GM12878 (cell line): Measurements from ENCODE around the gene TMEM231. TPM values are rescaled to one million over a fixed set of nuclear protein-coding genes. Genes with fewer than 3 reads are reported as not detected.

Source experiments
- ATAC-seq: fragments of 200-7000 bp; cut with Tn5 transposase; 3 replicates; pipeline ENCODE4 v1.9.1; 2020; ENCODE audit warnings: mild to moderate bottlenecking, moderate library complexity
- BruUV-seq: library from RNA; stranded (reverse); fragments of 400-500 nt; replicated peaks from 2 replicates; lab custom pipeline; 2021; lab: Mats Ljungman, UMichigan
- CTCF ChIA-PET: fragments of 300-600 bp; sonication (Branson Sonifier 250); formaldehyde crosslinking; extraction: SDS; loops from one replicate; lab custom pipeline; 2021; ENCODE audit warnings: inconsistent platforms; lab: Yijun Ruan, JAX
- POLR2A ChIA-PET: fragments of 350-600 bp; formaldehyde crosslinking; extraction: SDS; loops from one replicate; lab custom pipeline; 2021; ENCODE audit warnings: inconsistent platforms; lab: Charles Lee
- RAD21 ChIA-PET: fragments of 300-600 bp; sonication (Branson Sonifier 250); formaldehyde crosslinking; loops from one replicate; lab custom pipeline; 2023; ENCODE audit warnings: antibody characterized with exemption; ENCODE audit not compliant: unreplicated experiment; lab: Charles Lee
- SMC1A ChIA-PET: fragments of 300-600 bp; sonication (Branson Sonifier 250); formaldehyde crosslinking; loops from one replicate; lab custom pipeline; 2023; ENCODE audit not compliant: unreplicated experiment, uncharacterized antibody; lab: Charles Lee
- DNase-seq: peaks from one replicate; pipeline ENCODE4 v3.0.0-alpha.2; 2011; ENCODE audit warnings: low read depth, low spot score
- FAIRE-seq: peaks from 3 replicates; lab custom pipeline; 2011; peaks lifted over from hg19 to GRCh38; lab: Jason Lieb, UNC
- H2AFZ ChIP-seq: 2 replicates; pipeline ENCODE4 v1.6.0; 2011; ENCODE audit warnings: low read depth, low read length, control low read depth; ENCODE audit not compliant: control insufficient read depth
- H3K27ac ChIP-seq: 2 replicates; pipeline ENCODE4 v1.5.1; 2011; ENCODE audit warnings: control low read depth; ENCODE audit not compliant: control insufficient read depth, insufficient read depth
- H3K27me3 ChIP-seq, 2 experiments: replicated peaks in 1 of 2; 2 replicates each; pipeline versions ENCODE4 v1.6.0 to v1.6.1; 2011; ENCODE audit warnings: low read length in 1 of 2; ENCODE audit not compliant: control insufficient read depth in 2 of 2, insufficient read depth in 2 of 2
- H3K36me3 ChIP-seq, 2 experiments: 2 replicates each; pipeline ENCODE4 v1.5.1; 2011; ENCODE audit warnings: low read length in 1 of 2; ENCODE audit not compliant: control insufficient read depth in 2 of 2, insufficient read depth in 2 of 2
- H3K4me1 ChIP-seq: 2 replicates; pipeline ENCODE4 v1.6.1; 2011; ENCODE audit warnings: mild to moderate bottlenecking, low read length, moderate library complexity, mixed read lengths; ENCODE audit not compliant: control insufficient read depth, insufficient read depth
- H3K4me2 ChIP-seq: 2 replicates; pipeline ENCODE4 v1.6.0; 2011; ENCODE audit warnings: control low read depth; ENCODE audit not compliant: control insufficient read depth, insufficient read depth
- H3K4me3 ChIP-seq: fragments of 200-600 bp; sonication (generic); 2 replicates; pipeline ENCODE4 v1.5.1; 2016
- H3K79me2 ChIP-seq: 2 replicates; pipeline ENCODE4 v1.6.0; 2011; ENCODE audit warnings: low read length; ENCODE audit not compliant: control insufficient read depth, insufficient read depth
- H3K9ac ChIP-seq: 2 replicates; pipeline ENCODE4 v1.8.0; 2011; ENCODE audit warnings: low read length, control low read depth, mixed read lengths; ENCODE audit not compliant: control insufficient read depth, insufficient read depth
- H3K9me3 ChIP-seq: replicated peaks from 3 replicates; pipeline ENCODE4 v1.5.1; 2011; ENCODE audit warnings: mild to moderate bottlenecking, low read length; ENCODE audit not compliant: control insufficient read depth, insufficient read depth
- H4K20me1 ChIP-seq: 2 replicates; pipeline ENCODE4 v1.6.0; 2011; ENCODE audit not compliant: control insufficient read depth, insufficient read depth
- EZH2 ChIP-seq: IDR thresholded peaks from 2 replicates; pipeline ENCODE4 v1.6.1; 2012; ENCODE audit warnings: low read depth, mild to moderate bottlenecking, control low read depth, inconsistent platforms, low read length, borderline replicate concordance; ENCODE audit not compliant: control insufficient read depth
- RCOR1 ChIP-seq: conservative IDR thresholded peaks from 2 replicates; pipeline ENCODE4 v1.6.1; 2012; ENCODE audit warnings: low read depth, low read length, improper control_type of control experiment
- TCF3 ChIP-seq: IDR thresholded peaks from 2 replicates; pipeline ENCODE4 v1.6.1; 2012; ENCODE audit warnings: low read depth, mild to moderate bottlenecking, low read length, borderline replicate concordance; ENCODE audit not compliant: insufficient read depth
- ZBED1 ChIP-seq: IDR thresholded peaks from 2 replicates; pipeline ENCODE4 v1.6.1; 2016; ENCODE audit warnings: borderline replicate concordance
- ZNF622 ChIP-seq: fragments of 450-650 bp; IDR thresholded peaks from 2 replicates; pipeline ENCODE4 v1.6.1; 2017; ENCODE audit warnings: mild to moderate bottlenecking, inconsistent platforms
- WGBS: methylation state at CpG from one replicate; pipeline ENCODE4 v1.1.6; 2016; ENCODE audit warnings: low lambda C conversion rate; ENCODE audit not compliant: insufficient replicate concordance, insufficient coverage; ENCODE audit errors: missing lambda C conversion rate; 5-methylcytosine and 5-hydroxymethylcytosine counted together
- in situ Hi-C: fragments of 300-500 bp; cut with MboI; formaldehyde crosslinking; loops from 9 replicates; pipeline ENCODE4 v1.14.3; 2018; ENCODE audit warnings: mixed read lengths
- intact Hi-C: fragments of 100-400 bp; cut with micrococcal nuclease; formaldehyde crosslinking; loops from one replicate; pipeline ENCODE4 v1.14.2; 2022; ENCODE audit not compliant: unreplicated experiment
- polyA plus RNA-seq, 11 experiments: library from polyadenylated mRNA; depleted of rRNA in 4 of 11; unstranded in 6 of 11; stranded (reverse) in 5 of 11; fragments of >200 nt; fragmentation: Nextera tagmentation in 4 of 11; fragmentation: Illumina TruSeq in 1 of 11; extraction: Ambion mirVana in 4 of 11; extraction: Trizol in 1 of 11; gene quantifications; 1 replicate in 1 of 11; 2 replicates in 10 of 11; pipeline versions ENCODE4 v1.2.1 to v1.2.3, GENCODE V29; 2011 to 2016; ENCODE audit warnings: inconsistent platforms in 2 of 11, missing spikeins in 2 of 11, low read depth in 1 of 11
- total RNA-seq, 4 experiments: library from RNA; depleted of rRNA in 3 of 4; stranded (reverse); fragments of >200 nt in 3 of 4; fragmentation: Illumina TruSeq in 1 of 4; extraction: Trizol in 1 of 4; gene quantifications; 2 replicates each; pipeline versions ENCODE4 v1.2.1 to v1.2.3, GENCODE V29; 2013 to 2021
- TF ChIP-seq, protein P1 (sequence below): fragments of 450-650 bp; IDR thresholded peaks from 2 replicates; pipeline ENCODE4 v1.6.1; 2014; ENCODE audit warnings: mild to moderate bottlenecking

TMEM231 gene
- total and polyA plus RNA-seq, 10 of the 15 experiments (the other 5 are each of a cell fraction or from before 2014, with no cell fraction given): 1.2 to 9.1 (median 5.9) TPM

DNA sequence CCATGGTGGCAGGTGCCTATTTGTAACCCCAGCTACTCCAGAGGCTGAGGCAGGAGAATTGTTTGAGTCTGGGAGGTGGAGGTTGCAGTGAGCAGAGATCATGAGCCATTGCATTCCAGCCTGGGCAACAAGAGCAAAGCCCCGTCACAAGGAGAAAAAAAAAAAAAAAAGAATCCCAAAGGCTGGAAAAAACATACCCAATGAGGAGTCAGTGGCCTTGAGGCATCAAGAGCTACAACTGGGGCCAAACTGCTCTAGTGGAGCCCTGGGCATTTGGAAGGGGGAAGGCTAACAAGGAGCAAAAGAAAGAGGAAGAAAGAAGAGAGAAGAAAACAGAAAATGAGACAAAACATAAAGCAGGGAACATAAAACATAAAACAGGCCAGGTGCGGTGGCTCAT, 67.7 kb downstream of the TMEM231 start:
- ChIA-PET POLR2A (no interaction called here), RAD21 (interaction anchor here (1.9 to 3.4 kb wide), 2 partner anchors 16 to 29 kb away, joined by 15 to 19 read pairs; no protein-coding TSS in a partner anchor), CTCF (interaction anchor here (0.6 to 1.7 kb wide), 6 partner anchors 13 to 133 kb away, joined by 3 to 6 read pairs (median 3); no protein-coding TSS in a partner anchor), SMC1A (interaction anchor here (1.5 to 3.0 kb wide), 2 partner anchors 23 to 61 kb away, joined by 3 to 11 read pairs; no protein-coding TSS in a partner anchor)
- no peaks in the 10 kb centered on the region for H4K20me1 ChIP-seq
- peak overlapping the region; percentile 55; the same call in 1 of the 2 replicates for H3K27ac ChIP-seq
- no peaks in the 10 kb centered on the region for H3K79me2 ChIP-seq
- peaks cover 50% of the 10 kb centered on the region for H3K4me1 ChIP-seq
- no peak for DNase-seq
- no peak overlapping the region for H3K4me2 ChIP-seq
- H3K4me3 ChIP-seq: no peak overlapping the region
- FAIRE-seq: no peak
- H3K27me3 ChIP-seq: no peaks in the 10 kb centered on the region
- in situ Hi-C loops: no loop called here
- H2AFZ ChIP-seq: peak overlapping the region; percentile 37
- H3K36me3 ChIP-seq: no peaks in the 10 kb centered on the region
- H3K9ac ChIP-seq: no peak overlapping the region
- H3K9me3 ChIP-seq: no peaks in the 10 kb centered on the region
- intact Hi-C loops: no loop called here
- TF ChIP-seq TCF3: no peak
- TF ChIP-seq ZNF622: no peak
- TF ChIP-seq EZH2: no peak
- no peak for TF ChIP-seq ZBED1
- TF ChIP-seq, protein P1, sequence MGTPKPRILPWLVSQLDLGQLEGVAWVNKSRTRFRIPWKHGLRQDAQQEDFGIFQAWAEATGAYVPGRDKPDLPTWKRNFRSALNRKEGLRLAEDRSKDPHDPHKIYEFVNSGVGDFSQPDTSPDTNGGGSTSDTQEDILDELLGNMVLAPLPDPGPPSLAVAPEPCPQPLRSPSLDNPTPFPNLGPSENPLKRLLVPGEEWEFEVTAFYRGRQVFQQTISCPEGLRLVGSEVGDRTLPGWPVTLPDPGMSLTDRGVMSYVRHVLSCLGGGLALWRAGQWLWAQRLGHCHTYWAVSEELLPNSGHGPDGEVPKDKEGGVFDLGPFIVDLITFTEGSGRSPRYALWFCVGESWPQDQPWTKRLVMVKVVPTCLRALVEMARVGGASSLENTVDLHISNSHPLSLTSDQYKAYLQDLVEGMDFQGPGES: no peak
- no peak for TF ChIP-seq RCOR1
- ATAC-seq: no peak
- no TSS peak for BruUV-seq
- WGBS: 96% methylated on average over 2 of the region's 2 CpGs

Other genes with a start within 250 kb of the TMEM231 start
Only the 7 nearest of the 11 such genes appear.
- 22.9 and 26.4 TPM in 2 replicates for gene TMEM170A, start 91.6 kb downstream of the TMEM231 start, total RNA-seq (2014; rRNA removed)
- gene TMEM170A, start 91.6 kb downstream of the TMEM231 start, total RNA-seq (2014; rRNA removed; fragmentation: Illumina TruSeq; extraction: Trizol): 17.7 and 18.9 TPM in 2 replicates
- gene TMEM170A, start 91.6 kb downstream of the TMEM231 start, total RNA-seq (2021): 20.7 and 23.0 TPM in 2 replicates
- 28.2 and 41.5 TPM in 2 replicates for gene TMEM170A, start 91.6 kb downstream of the TMEM231 start, polyA plus RNA-seq (2011; rRNA removed)
- 13.5 and 16.5 TPM in 2 replicates for gene TMEM170A, start 91.6 kb downstream of the TMEM231 start, polyA plus RNA-seq (2014; fragmentation: Illumina TruSeq; extraction: Trizol)
- 1 to 10 TPM; 7.3 to 7.8 TPM for gene TMEM170A, start 91.6 kb downstream of the TMEM231 start, polyA plus RNA-seq (2014; fragmentation: Nextera tagmentation; extraction: Ambion mirVana)
- gene TMEM170A, start 91.6 kb downstream of the TMEM231 start, polyA plus RNA-seq (2014; rRNA removed): 11.5 and 14.6 TPM in 2 replicates
- gene TMEM170A, start 91.6 kb downstream of the TMEM231 start, polyA plus RNA-seq (2016; fragmentation: Nextera tagmentation; extraction: Ambion mirVana): 10 to 100 TPM; 23.5 to 27.5 TPM
- gene CHST6, start 60.8 kb downstream of the TMEM231 start, total RNA-seq (2014; rRNA removed): 1.1 and 2.5 TPM in 2 replicates
- gene CHST6, start 60.8 kb downstream of the TMEM231 start, total RNA-seq (2014; rRNA removed; fragmentation: Illumina TruSeq; extraction: Trizol): 0.64 and 0.67 TPM in 2 replicates
- 1.9 and 2.5 TPM in 2 replicates for gene CHST6, start 60.8 kb downstream of the TMEM231 start, total RNA-seq (2021)
- 0.20 and 0.29 TPM in 2 replicates for gene CHST6, start 60.8 kb downstream of the TMEM231 start, polyA plus RNA-seq (2011; rRNA removed)
- gene CHST6, start 60.8 kb downstream of the TMEM231 start, polyA plus RNA-seq (2014; fragmentation: Illumina TruSeq; extraction: Trizol): 0.48 and 0.57 TPM in 2 replicates
- gene CHST6, start 60.8 kb downstream of the TMEM231 start, polyA plus RNA-seq (2014; fragmentation: Nextera tagmentation; extraction: Ambion mirVana): under 1 TPM; 0.14 to 0.18 TPM
- 1.3 and 1.6 TPM in 2 replicates for gene CHST6, start 60.8 kb downstream of the TMEM231 start, polyA plus RNA-seq (2014; rRNA removed)
- gene CHST6, start 60.8 kb downstream of the TMEM231 start, polyA plus RNA-seq (2016; fragmentation: Nextera tagmentation; extraction: Ambion mirVana): under 1 TPM; 0.28 to 0.46 TPM
- gene CHST5, start 20.1 kb downstream of the TMEM231 start, total RNA-seq (2014; rRNA removed): 0.23 TPM in 1 of 2 replicates, not detected in the other
- gene CHST5, start 20.1 kb downstream of the TMEM231 start, total RNA-seq (2014; rRNA removed; fragmentation: Illumina TruSeq; extraction: Trizol): 0.04 TPM in 1 of 2 replicates, not detected in the other
- gene CHST5, start 20.1 kb downstream of the TMEM231 start, total RNA-seq (2021): 0.19 TPM in 1 of 2 replicates, not detected in the other
- gene CHST5, start 20.1 kb downstream of the TMEM231 start, polyA plus RNA-seq (2011; rRNA removed): not detected in 2 replicates
- gene CHST5, start 20.1 kb downstream of the TMEM231 start, polyA plus RNA-seq (2014; fragmentation: Illumina TruSeq; extraction: Trizol): not detected in 2 replicates
- not detected for gene CHST5, start 20.1 kb downstream of the TMEM231 start, polyA plus RNA-seq (2014; fragmentation: Nextera tagmentation; extraction: Ambion mirVana)
- 0.05 and 0.08 TPM in 2 replicates for gene CHST5, start 20.1 kb downstream of the TMEM231 start, polyA plus RNA-seq (2014; rRNA removed)
- under 1 TPM in 1 of 2 experiments, not detected in 1; 0.43 TPM for gene CHST5, start 20.1 kb downstream of the TMEM231 start, polyA plus RNA-seq (2016; fragmentation: Nextera tagmentation; extraction: Ambion mirVana)
- gene GABARAPL2, start 10.1 kb upstream of the TMEM231 start, total RNA-seq (2014; rRNA removed): 61.9 and 69.8 TPM in 2 replicates
- 69.9 and 70.7 TPM in 2 replicates for gene GABARAPL2, start 10.1 kb upstream of the TMEM231 start, total RNA-seq (2014; rRNA removed; fragmentation: Illumina TruSeq; extraction: Trizol)
- 102 and 106 TPM in 2 replicates for gene GABARAPL2, start 10.1 kb upstream of the TMEM231 start, total RNA-seq (2021)
- 119 and 151 TPM in 2 replicates for gene GABARAPL2, start 10.1 kb upstream of the TMEM231 start, polyA plus RNA-seq (2011; rRNA removed)
- gene GABARAPL2, start 10.1 kb upstream of the TMEM231 start, polyA plus RNA-seq (2014; fragmentation: Illumina TruSeq; extraction: Trizol): 108 and 137 TPM in 2 replicates
- 100 to 1,000 TPM; 358 to 359 TPM for gene GABARAPL2, start 10.1 kb upstream of the TMEM231 start, polyA plus RNA-seq (2014; fragmentation: Nextera tagmentation; extraction: Ambion mirVana)
- gene GABARAPL2, start 10.1 kb upstream of the TMEM231 start, polyA plus RNA-seq (2014; rRNA removed): 122 and 137 TPM in 2 replicates
- 100 to 1,000 TPM; 260 to 266 TPM for gene GABARAPL2, start 10.1 kb upstream of the TMEM231 start, polyA plus RNA-seq (2016; fragmentation: Nextera tagmentation; extraction: Ambion mirVana)
- gene ADAT1, start 67.0 kb upstream of the TMEM231 start, total RNA-seq (2014; rRNA removed): 61.7 and 72.9 TPM in 2 replicates
- gene ADAT1, start 67.0 kb upstream of the TMEM231 start, total RNA-seq (2014; rRNA removed; fragmentation: Illumina TruSeq; extraction: Trizol): 66.3 and 70.3 TPM in 2 replicates
- 70.0 and 72.3 TPM in 2 replicates for gene ADAT1, start 67.0 kb upstream of the TMEM231 start, total RNA-seq (2021)
- gene ADAT1, start 67.0 kb upstream of the TMEM231 start, polyA plus RNA-seq (2011; rRNA removed): 28.2 and 34.8 TPM in 2 replicates
- gene ADAT1, start 67.0 kb upstream of the TMEM231 start, polyA plus RNA-seq (2014; fragmentation: Illumina TruSeq; extraction: Trizol): 77.4 and 86.7 TPM in 2 replicates
- gene ADAT1, start 67.0 kb upstream of the TMEM231 start, polyA plus RNA-seq (2014; fragmentation: Nextera tagmentation; extraction: Ambion mirVana): 10 to 100 TPM; 26.2 to 29.5 TPM
- gene ADAT1, start 67.0 kb upstream of the TMEM231 start, polyA plus RNA-seq (2014; rRNA removed): 39.5 and 49.9 TPM in 2 replicates
- 10 to 100 TPM; 43.9 to 65.2 TPM for gene ADAT1, start 67.0 kb upstream of the TMEM231 start, polyA plus RNA-seq (2016; fragmentation: Nextera tagmentation; extraction: Ambion mirVana)
- 216 and 234 TPM in 2 replicates for gene KARS1, start 91.4 kb upstream of the TMEM231 start, total RNA-seq (2014; rRNA removed)
- gene KARS1, start 91.4 kb upstream of the TMEM231 start, total RNA-seq (2014; rRNA removed; fragmentation: Illumina TruSeq; extraction: Trizol): 235 and 238 TPM in 2 replicates
- 194 and 195 TPM in 2 replicates for gene KARS1, start 91.4 kb upstream of the TMEM231 start, total RNA-seq (2021)
- 187 and 198 TPM in 2 replicates for gene KARS1, start 91.4 kb upstream of the TMEM231 start, polyA plus RNA-seq (2011; rRNA removed)
- gene KARS1, start 91.4 kb upstream of the TMEM231 start, polyA plus RNA-seq (2014; fragmentation: Illumina TruSeq; extraction: Trizol): 280 and 301 TPM in 2 replicates
- gene KARS1, start 91.4 kb upstream of the TMEM231 start, polyA plus RNA-seq (2014; fragmentation: Nextera tagmentation; extraction: Ambion mirVana): 100 to 1,000 TPM; 187 to 207 TPM
- gene KARS1, start 91.4 kb upstream of the TMEM231 start, polyA plus RNA-seq (2014; rRNA removed): 184 and 201 TPM in 2 replicates
- 100 to 1,000 TPM; 304 to 312 TPM for gene KARS1, start 91.4 kb upstream of the TMEM231 start, polyA plus RNA-seq (2016; fragmentation: Nextera tagmentation; extraction: Ambion mirVana)
- 50.2 and 57.8 TPM in 2 replicates for gene TERF2IP, start 91.5 kb upstream of the TMEM231 start, total RNA-seq (2014; rRNA removed)
- gene TERF2IP, start 91.5 kb upstream of the TMEM231 start, total RNA-seq (2014; rRNA removed; fragmentation: Illumina TruSeq; extraction: Trizol): 60.1 and 62.4 TPM in 2 replicates
- gene TERF2IP, start 91.5 kb upstream of the TMEM231 start, total RNA-seq (2021): 56.5 and 57.4 TPM in 2 replicates
- 50.5 and 73.9 TPM in 2 replicates for gene TERF2IP, start 91.5 kb upstream of the TMEM231 start, polyA plus RNA-seq (2011; rRNA removed)
- gene TERF2IP, start 91.5 kb upstream of the TMEM231 start, polyA plus RNA-seq (2014; fragmentation: Illumina TruSeq; extraction: Trizol): 77.9 and 103 TPM in 2 replicates
- gene TERF2IP, start 91.5 kb upstream of the TMEM231 start, polyA plus RNA-seq (2014; fragmentation: Nextera tagmentation; extraction: Ambion mirVana): 10 to 100 TPM; 19.6 to 40.6 TPM
- gene TERF2IP, start 91.5 kb upstream of the TMEM231 start, polyA plus RNA-seq (2014; rRNA removed): 51.8 and 52.3 TPM in 2 replicates
- gene TERF2IP, start 91.5 kb upstream of the TMEM231 start, polyA plus RNA-seq (2016; fragmentation: Nextera tagmentation; extraction: Ambion mirVana): 10 to 100 TPM; 86.4 to 93.1 TPM